GM19324 (cell line): Measurements from ENCODE around the gene PCAT6.
"Not testable (repeated sequence)": the region's sequence is repeated elsewhere in the genome, so short reads cannot be mapped to it uniquely, and the experiment has no call there.

Source experiments
- ATAC-seq: cut with Tn5 transposase; IDR thresholded peaks from one replicate; pipeline ENCODE4 v1.9.1; 2021; ENCODE audit warnings: mild to moderate bottlenecking, moderate library complexity; ENCODE audit not compliant: unreplicated experiment, low FRiP score

Gene PCAT6

DNA sequence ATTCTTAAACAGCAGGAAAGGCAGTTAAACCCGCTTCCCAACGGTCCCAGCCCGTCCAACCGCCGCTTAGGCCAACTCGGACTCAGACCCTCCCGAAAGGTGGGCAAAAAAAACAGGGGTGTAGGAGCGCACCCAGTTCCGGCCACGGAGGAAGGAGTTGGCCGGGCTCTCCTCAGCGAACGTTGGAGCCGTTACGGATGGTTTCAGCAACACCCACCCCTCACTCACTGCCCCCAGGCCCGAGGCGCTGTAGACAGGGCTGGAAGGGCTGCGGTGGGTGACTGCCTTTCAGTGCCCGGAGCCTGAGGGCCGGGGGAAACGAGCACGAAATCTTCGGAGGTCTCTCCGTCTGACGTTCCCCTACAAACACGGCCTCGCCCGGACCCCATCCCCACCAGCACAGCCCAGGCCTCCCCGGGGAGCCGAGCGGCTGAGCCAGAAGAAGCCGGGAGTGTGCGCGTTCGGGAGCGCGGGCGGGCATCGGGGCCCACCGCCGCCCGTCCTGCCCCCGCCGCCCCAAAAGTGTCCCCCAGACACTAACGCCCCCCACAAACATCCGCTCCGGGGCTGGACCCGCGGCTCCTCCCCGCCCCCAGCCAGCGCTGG, 3.8 kb upstream of the PCAT6 start:
- no peak for ATAC-seq

GRCh38 chr1:202807451-202807925, 3.3 kb upstream of the PCAT6 start:
- no peak for ATAC-seq

DNA sequence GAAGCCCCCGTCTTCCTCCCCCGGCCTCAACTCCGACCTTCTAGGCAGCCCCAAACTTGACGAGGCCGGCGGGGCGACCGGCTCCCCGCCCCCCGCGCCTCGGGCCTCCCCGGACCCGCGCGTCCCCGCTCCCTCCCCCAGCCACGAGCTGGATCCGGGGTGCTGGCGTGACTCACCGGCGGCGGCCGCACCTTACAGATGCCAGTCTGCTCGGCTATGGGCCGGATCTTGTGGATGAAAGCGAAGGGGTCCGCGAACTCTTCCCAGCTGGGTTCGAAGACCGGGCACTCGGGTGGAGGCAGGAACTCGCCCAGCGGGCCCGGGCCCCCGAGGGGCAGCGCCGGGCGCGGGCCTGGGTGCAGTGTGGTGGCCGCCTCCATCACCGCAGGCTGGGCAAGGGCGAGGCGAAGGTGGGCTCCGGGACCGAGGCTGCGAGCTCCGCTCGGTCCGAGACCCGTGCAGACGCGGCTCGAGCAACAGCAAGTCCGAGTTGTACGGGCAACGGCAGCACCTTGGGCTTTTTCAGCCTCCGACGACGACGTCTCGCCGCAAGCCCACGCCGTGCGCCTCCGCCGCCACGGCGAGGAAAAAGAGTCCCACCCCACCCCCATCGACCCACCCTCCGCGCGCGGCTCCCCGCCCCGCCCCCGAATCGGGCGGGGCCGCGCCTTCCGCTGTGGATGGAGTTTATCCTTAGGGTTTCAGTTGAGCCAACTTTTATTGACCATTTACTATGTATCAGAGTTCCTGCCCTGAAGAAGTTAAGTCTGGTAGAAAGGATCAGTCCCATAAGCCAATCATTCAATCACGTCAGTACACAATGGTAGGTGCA, 2.6 kb upstream of the PCAT6 start, which contains the start of gene KDM5B:
KDM5B (minus strand) TSS at position 496 of the 832 bp plus-strand sequence; CDS start at position 380, 116 bp downstream.
- ATAC-seq: no peak

GRCh38 chr1:202809597-202810159, 1.1 kb upstream of the PCAT6 start:
- ATAC-seq: no peak

DNA sequence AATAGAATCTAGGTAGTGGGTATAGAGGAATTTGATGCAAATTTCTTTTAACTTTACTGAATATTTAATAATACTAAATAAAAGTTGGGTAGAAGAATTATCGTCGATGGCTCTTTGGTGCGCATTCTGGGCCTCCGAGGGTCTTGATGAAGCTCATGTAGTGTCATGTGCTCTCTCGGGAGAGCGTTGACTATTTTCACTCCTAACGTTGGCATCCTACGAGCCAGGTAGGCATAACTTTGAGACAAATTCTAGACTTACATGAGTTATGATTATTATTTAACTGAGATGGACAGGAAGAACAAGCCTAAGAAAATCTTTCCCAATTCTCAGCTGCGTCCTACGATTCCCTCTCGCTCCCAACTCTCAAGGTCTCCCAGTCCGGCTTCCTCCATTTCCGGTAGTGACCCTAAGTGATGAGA, 550 bp upstream of the PCAT6 start:
- no peak for ATAC-seq

DNA sequence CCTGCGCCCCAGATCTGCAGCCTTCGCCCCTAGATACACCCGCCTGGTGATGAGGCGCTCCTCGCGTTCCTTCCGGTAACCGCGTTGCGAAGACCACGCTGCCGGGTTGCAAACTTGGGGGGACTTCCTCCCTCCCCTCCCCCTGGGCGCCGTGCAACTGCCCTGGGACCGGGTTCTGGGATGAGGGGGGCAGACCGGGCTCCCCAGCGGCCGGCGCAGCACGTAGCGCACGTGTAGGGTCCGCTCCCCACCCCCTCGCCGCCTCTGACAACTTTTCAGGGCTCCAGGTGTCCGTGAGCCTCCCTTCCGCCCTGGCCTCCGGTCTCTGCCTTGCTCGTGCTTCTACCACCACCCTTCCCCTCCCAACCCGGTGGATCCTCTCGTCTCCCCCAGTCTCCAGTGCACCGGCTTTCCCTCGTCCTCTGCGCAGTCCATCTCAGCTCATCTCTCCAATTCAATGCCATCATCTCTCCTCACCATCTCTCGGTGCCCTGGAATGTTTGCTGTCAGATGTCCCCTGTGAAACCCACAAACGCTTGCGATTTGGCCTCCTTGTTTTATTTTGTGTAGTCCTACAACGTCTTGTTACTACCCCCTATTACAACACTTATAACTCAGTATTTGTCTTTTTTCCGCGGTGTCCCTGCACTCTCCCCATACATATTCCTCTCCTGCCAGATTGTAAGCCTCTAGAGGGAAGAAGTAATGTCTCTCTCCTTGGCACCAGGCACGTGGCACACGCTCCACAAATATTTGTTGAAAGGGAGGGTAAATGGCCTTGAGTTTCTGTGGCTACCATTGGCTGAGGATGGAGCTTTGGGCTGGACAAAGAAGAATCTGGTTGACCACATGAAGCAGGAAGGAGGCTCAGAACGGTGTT, 782 bp downstream of the PCAT6 start:
- ATAC-seq: peak; percentile 7

DNA sequence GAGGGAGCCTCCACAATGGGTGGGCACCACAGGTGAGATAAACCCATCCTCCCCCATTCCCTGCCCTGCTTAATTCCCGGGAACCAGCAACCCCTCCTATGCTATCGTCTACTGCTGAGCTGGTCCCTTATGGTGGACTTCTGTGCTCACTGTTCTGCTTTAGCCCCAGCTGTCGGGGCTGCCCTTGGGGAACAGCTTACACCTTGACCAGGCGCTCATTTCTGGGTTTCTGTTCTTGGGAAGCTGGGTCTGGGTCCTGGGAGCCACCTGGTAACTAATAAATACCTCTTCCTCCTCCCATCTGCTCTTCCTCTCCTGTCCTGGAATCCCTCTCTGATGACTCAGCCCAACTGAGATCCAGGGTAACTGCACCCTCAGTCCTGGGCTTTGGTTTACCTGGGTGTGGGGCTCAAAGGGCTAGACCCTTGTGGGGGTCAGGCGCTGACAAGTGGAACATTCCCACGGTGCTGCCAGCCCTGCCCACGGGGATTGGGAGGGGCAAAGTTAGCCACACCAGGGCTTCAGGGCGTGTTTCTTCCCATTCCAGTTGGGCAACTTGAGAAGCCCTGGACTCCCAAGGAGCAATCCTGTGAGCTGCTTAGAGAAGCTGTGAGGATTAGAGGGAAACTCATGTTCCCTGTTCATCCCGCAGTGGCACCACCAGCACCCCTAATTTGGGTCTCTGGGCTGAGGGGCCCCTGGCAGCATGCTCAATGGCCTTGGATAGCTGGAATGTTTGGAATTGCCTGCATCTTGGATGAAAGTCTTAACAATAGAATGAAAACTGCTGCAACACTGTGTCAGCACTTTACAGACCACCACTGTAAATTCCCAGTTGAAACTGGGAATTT, 1.6 kb downstream of the PCAT6 start:
- no peak for ATAC-seq

DNA sequence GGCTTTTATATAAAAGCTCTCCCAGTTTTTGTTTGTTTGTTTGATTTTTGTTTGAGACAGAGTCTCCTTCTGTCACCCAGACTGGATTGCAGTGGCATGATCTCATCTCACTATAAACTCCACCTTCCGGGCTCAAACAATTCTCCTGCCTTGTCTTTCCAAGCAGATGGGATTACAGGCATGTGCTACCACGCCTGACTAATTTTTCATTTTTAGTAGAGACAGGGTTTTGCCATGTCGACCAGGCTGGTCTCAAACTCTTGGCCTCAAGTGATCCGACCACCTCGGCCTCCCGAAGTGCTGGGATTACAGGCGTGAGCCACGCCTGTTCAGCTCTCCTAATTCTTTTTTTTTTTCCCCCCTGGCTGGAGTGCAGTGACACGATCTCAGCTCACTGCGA, 4.4 kb downstream of the PCAT6 start:
- no peak for ATAC-seq

GRCh38 chr1:202818819-202819218, 8.1 kb downstream of the PCAT6 start:
- no peak for ATAC-seq

DNA sequence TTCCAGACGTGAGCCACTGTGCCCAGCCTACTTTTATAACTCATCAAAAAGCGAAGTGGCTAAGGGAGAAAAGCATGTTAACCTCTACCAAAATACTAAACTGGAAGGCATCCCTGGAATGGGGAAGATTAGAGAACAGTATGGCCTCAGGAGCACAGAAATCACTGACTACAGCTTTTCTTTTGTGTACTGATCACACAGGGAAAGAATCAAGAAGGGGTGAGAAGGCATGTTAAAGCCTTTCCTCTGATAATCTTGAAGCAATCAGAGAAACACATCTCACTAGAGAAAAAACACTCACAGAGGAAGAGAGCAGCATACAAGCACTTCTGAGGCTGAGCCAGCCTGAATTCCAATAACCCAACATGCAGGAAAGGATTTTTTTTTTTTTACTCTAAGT, 10.7 kb downstream of the PCAT6 start:
- ATAC-seq: no peak

GRCh38 chr1:202825748-202826147, 15.0 kb downstream of the PCAT6 start:
- ATAC-seq: no peak

- not testable (repeated sequence) for ATAC-seq
These were observed 18.5 kb downstream of the PCAT6 start for GRCh38 chr1:202829223-202829622.

DNA sequence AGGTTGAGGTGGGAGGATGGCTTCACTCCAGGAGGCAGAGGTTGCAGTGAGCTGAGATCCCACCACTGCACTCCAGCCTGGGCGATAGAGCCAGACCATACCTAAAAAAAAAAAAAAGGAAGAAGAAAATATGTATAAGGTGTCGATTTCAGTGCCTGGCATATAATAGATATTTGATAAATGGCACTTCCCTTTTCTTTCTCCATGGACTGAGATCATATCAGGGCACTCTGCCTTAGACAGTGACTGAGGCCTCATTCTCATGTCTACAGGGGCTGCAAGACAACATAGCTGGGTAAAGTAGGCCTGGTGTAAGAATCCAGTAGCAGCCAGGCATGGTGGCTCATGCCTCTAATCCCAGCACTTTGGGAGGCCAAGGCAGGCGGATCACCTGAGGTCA, 21.2 kb downstream of the PCAT6 start:
- ATAC-seq: no peak

DNA sequence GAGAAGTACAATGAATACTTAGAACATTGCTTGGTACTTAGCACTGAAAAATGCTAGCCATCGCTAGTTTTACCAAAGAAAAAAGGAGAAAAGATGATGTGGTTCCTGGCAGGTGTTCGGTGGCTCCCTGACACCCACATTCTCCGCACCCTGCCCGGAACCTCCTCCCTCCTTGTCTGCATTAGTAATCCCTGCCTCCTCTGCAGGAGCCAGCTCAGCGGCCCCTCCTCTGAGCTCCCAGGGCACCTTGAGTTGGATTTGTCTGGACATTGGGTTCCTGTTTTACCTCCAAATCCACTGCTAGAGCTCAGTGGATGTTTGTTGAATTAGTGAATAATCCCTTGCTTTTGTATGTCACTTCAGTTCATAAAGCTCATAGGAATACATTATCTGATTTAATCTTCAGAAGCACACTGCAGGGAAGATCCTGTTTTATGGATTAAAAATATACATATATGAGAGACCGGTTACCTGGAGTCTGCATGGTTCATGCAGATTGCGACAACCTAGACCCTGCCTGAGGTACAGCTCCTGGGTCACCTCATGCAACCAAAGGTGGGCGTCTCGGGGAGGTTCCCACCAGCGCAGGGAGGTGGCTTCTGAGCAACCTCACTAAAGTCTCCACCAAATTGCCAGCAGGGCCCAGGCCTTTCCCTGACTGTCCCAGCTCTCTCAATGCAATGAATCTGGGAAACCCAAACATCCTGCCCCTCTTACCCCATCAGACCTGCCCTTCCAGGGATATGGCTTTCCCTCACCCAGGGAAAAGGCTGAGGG, 24.2 kb downstream of the PCAT6 start:
- ATAC-seq: no peak

DNA sequence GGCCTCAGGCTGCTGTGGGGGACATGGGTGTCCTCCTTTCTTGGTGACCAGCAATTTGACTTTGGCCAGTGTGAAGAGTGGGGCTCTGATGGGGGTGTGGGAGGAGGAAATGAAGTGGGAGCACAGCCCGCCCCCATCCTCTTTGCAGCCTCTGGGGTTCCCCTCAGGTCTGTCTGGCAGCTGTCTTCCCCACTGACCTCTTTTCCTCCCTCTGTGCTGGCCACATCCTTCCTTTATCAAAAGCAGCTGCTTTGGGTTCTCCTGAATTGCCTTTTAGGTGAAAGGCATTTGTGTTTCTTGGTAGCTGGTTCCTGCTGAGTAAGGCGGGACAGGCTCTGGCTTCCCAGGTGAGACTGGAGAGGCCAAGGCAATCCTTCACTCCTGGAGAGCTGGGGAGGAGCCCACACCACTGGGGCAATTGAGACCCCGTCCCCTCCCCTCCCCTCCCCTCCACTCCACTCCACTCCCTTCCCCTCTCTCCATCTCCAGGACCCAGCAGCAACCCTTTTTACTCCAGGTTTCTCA, 24.9 kb downstream of the PCAT6 start:
- ATAC-seq: no peak

- ATAC-seq: no peak
These were observed 26.1 kb downstream of the PCAT6 start for GRCh38 chr1:202836623-202837403.

DNA sequence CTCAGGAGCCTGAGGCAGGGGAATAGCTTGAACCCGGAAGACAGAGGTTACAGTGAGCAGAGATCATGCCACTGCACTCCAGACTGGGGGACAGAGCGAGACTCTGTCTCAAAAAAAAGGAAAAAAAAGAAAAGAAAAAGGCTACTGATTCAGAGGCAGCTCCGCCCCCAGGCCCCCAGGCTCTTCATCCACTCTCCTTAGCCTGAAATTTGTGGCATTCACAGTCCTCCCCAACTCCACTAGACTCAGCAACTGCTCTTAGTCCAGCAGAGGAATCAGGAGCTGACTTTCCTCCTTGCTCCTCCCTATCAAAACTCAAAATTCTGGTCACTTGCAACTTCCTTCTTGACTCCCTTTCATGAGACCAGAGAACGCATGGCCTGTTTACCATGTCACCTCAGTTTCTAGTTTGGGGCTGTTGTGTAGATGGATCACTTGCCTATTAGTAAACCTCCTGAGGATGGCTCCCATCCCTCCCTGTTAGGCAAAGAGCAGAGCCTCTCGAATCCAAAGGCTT, 27.1 kb downstream of the PCAT6 start:
- ATAC-seq: no peak

- ATAC-seq: no peak
These were observed 32.3 kb downstream of the PCAT6 start for GRCh38 chr1:202843081-202843480.
